Parathyroid adenoma (tissue), 2 donors: ENCODE data around the gene TADA2B.

Experiments
- H2AFZ ChIP-seq: fragments of 300-600 bp; sonication (generic); one replicate; pipeline ENCODE4 v1.7.0; 2017; ENCODE audit warnings: antibody characterized with exemption, mild to moderate bottlenecking
- H3K27ac ChIP-seq: fragments of 300-600 bp; sonication (generic); one replicate; pipeline ENCODE4 v1.7.0; 2017
- H3K27me3 ChIP-seq: fragments of 300-600 bp; sonication (generic); one replicate; pipeline ENCODE4 v1.7.0; 2017; ENCODE audit warnings: low read length; ENCODE audit not compliant: control insufficient read depth, insufficient read depth
- H3K36me3 ChIP-seq: fragments of 300-600 bp; sonication (generic); one replicate; pipeline ENCODE4 v1.7.0; 2017; ENCODE audit warnings: low read length; ENCODE audit not compliant: control insufficient read depth, insufficient read depth
- H3K4me1 ChIP-seq: fragments of 300-600 bp; sonication (generic); one replicate; pipeline ENCODE4 v1.7.0; 2017; ENCODE audit warnings: control low read depth
- H3K4me2 ChIP-seq: fragments of 300-600 bp; sonication (generic); one replicate; pipeline ENCODE4 v1.7.0; 2017; ENCODE audit warnings: low read length
- H3K4me3 ChIP-seq: fragments of 300-600 bp; sonication (generic); one replicate; pipeline ENCODE4 v1.7.0; 2017; ENCODE audit warnings: low read depth, low read length
- H3K79me2 ChIP-seq: fragments of 300-600 bp; sonication (generic); one replicate; pipeline ENCODE4 v1.7.0; 2017; ENCODE audit warnings: control low read depth
- H3K9ac ChIP-seq: fragments of 300-600 bp; sonication (generic); one replicate; pipeline ENCODE4 v1.7.0; 2017; ENCODE audit warnings: mild to moderate bottlenecking
- H3K9me3 ChIP-seq: fragments of 300-600 bp; sonication (generic); one replicate; pipeline ENCODE4 v1.7.0; 2017; ENCODE audit warnings: low read length; ENCODE audit not compliant: control insufficient read depth
- TF ChIP-seq, protein P1 (sequence below): fragments of 300-600 bp; sonication (generic); IDR thresholded peaks from one replicate; pipeline ENCODE4 v1.7.0; 2017; ENCODE audit warnings: antibody characterized with exemption, mild to moderate bottlenecking
- donor health status: primary hyperparathyroidism.

TADA2B gene, protein sequence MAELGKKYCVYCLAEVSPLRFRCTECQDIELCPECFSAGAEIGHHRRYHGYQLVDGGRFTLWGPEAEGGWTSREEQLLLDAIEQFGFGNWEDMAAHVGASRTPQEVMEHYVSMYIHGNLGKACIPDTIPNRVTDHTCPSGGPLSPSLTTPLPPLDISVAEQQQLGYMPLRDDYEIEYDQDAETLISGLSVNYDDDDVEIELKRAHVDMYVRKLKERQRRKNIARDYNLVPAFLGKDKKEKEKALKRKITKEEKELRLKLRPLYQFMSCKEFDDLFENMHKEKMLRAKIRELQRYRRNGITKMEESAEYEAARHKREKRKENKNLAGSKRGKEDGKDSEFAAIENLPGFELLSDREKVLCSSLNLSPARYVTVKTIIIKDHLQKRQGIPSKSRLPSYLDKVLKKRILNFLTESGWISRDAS

DNA sequence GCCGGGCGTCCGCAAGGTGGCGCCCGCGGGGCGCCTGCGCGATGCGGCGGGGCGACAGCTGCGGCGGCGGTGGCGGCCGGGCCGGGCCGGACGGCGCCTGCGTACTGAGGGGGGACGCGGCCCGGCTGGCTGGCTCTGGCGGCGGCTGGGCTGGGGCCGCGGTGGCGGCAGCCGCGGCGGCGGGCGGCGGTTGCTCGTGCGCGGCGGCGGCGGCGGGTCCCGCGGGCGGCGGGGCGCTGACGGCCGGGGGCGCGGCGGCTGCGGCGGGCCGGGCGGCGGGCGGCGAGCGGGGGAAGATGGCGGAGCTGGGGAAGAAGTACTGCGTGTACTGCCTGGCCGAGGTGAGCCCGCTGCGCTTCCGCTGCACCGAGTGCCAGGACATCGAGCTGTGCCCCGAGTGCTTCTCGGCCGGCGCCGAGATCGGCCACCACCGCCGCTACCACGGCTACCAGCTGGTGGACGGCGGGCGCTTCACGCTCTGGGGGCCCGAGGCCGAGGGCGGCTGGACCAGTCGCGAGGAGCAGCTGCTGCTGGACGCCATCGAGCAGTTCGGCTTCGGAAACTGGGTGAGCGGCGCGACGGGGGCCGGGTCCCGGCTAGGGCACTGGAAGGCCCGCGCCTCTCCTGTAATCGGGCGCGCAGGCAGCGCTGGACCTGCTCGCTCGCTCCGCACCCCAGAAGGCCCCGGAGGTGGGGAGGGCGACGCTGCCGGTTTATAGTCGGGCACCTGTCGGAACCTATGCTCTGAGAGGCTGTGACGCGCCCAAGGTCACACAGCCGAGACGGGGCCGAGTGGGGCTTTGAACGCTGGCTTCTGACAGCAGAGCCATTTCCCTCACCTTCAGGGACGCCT is at the start of gene TADA2B:
Gene TADA2B (plus strand): TSS at position 89 of the 853 bp plus-strand sequence. CDS start 208 bp downstream, at position 297.
- H3K27ac ChIP-seq = peak within 1 kb of the TSS; percentile 64
- peak within 1 kb of the TSS; percentile 81 for H3K4me3 ChIP-seq
- H3K79me2 ChIP-seq = peaks cover 43% of the 10 kb centered on the region
- no peaks in the 10 kb centered on the region for H3K9me3 ChIP-seq
- peak within 1 kb of the TSS; percentile 87 for H3K4me2 ChIP-seq
- no peaks in the 10 kb centered on the region for H3K27me3 ChIP-seq
- no peaks in the 10 kb centered on the region for H3K36me3 ChIP-seq
- TF ChIP-seq, protein P1, sequence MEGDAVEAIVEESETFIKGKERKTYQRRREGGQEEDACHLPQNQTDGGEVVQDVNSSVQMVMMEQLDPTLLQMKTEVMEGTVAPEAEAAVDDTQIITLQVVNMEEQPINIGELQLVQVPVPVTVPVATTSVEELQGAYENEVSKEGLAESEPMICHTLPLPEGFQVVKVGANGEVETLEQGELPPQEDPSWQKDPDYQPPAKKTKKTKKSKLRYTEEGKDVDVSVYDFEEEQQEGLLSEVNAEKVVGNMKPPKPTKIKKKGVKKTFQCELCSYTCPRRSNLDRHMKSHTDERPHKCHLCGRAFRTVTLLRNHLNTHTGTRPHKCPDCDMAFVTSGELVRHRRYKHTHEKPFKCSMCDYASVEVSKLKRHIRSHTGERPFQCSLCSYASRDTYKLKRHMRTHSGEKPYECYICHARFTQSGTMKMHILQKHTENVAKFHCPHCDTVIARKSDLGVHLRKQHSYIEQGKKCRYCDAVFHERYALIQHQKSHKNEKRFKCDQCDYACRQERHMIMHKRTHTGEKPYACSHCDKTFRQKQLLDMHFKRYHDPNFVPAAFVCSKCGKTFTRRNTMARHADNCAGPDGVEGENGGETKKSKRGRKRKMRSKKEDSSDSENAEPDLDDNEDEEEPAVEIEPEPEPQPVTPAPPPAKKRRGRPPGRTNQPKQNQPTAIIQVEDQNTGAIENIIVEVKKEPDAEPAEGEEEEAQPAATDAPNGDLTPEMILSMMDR = no peak
- H3K9ac ChIP-seq = peak within 1 kb of the TSS; percentile 46
- peak within 1 kb of the TSS; percentile 96 for H2AFZ ChIP-seq
- H3K4me1 ChIP-seq = peaks cover 10% of the 10 kb centered on the region

DNA sequence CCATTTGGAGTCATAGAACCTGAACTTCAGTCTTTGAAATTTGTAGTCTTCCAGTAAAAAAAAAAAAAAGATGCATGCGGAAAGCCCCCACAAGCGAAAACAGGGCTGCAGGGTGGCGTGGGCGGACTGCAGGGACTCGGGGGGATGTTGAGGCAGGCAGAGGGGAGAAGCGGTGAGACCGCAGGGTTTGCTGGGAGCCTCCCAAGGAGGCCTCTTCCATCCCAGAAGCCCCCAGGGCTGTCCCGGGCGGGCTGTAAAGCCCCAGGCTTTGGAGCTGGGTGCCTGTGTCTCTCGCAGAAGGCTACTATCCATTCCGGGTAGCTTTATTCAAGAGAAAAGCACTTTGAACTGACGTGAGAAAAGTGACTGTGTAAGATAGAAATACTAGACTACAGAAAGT is 46.7 kb upstream of the TADA2B start:
- no peak overlapping the region for H3K4me2 ChIP-seq
- no peak overlapping the region for H3K9ac ChIP-seq
- H3K4me1 ChIP-seq = peaks cover 8% of the 10 kb centered on the region
- TF ChIP-seq, protein P1 = no peak
- no peaks in the 10 kb centered on the region for H3K36me3 ChIP-seq
- no peak overlapping the region for H3K27ac ChIP-seq
- H3K4me3 ChIP-seq = no peak overlapping the region
- H3K9me3 ChIP-seq = no peaks in the 10 kb centered on the region
- no peaks in the 10 kb centered on the region for H3K79me2 ChIP-seq
- H2AFZ ChIP-seq = no peak overlapping the region
- no peaks in the 10 kb centered on the region for H3K27me3 ChIP-seq

DNA sequence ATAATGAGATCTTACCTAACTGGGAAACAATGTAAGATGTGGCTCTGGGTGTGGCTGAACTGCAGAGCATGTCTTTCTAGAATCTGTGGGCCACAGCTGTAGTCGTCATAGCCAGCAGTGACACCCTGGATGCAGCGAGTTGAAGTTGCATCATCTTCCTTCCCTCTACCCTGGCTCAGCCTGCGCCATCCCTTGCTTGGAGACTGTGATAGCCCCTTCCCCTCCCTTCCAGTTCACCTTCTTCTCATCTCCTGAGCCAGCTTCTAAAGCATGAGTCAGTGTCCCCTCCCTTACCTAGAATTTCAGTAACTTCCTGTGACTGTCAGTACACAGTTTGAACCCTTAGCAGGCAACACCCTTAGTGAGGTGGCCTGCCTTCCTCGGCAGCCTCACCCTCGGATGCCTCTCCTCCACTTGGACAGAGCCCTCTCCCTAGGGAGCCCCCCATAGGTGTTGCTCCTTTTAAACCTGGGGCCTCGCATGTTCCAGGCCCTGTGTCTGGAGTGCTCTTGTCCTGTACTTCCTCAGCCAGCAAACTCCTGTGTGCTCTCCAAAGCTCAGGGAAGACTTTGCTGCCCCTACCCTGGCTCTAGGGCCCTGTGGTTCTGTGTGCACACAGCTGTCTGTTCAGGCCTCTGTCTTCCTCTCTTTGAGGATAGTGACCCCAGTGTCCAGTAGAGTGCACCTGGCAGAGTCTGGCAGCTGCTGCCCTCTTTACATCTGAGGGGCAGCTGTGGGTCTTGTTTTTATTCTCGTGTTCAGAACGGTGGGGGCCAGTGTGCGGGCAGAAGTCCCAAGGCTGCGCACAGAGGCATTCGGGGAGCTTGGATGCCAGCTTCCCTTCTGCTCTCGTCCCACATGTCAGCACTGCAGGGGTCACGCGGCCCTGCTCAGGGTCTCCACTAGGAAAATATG is 43.7 kb upstream of the TADA2B start:
- Histone ChIP-seq H3K9me3 (no peaks in the 10 kb centered on the region), H3K27ac (no peak overlapping the region), H3K4me2 (no peak overlapping the region), H3K36me3 (no peaks in the 10 kb centered on the region), H3K79me2 (no peaks in the 10 kb centered on the region), H3K9ac (no peak overlapping the region), H3K27me3 (no peaks in the 10 kb centered on the region), H3K4me1 (no peaks in the 10 kb centered on the region), H2AFZ (no peak overlapping the region), H3K4me3 (no peak overlapping the region)
- TF ChIP-seq, protein P1 = no peak

DNA sequence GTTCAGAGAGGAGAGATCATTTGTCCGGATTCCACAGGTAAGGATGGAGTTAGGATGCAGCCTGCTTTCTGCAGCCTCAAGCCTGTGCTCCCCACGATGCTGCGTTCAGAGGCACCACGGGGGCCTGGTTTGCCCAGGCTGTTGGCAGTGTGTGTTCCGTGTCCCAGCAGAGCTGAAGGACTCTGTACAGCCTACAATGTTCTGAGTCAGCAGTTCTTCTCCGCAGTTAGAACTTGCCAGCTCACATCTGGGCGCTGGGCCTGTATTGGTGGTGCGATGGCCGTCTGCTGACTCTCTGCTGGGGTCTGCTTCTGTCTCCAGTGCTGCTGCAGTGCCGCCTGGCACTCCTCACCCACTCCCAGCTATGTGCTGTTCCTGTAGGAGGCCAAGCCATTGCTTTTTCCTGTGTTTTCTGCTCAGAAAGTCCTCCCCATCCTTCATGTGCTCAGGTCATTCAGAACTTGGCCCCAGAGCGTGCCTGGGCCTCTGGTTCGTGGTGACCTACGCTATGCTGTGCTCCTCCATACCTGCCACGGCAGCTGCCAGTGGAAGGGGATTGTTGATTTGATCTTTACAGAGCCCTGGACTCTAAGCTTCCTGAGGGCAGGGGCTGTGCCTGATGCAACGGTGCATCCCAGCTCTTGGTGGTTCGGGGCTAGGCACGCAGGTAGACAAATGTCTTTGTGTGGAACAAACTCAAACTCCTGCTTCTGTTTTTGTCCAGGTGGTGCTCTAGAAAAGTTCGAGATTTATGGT is 42.6 kb upstream of the TADA2B start:
- Histone ChIP-seq H3K9ac (no peak overlapping the region), H3K79me2 (no peaks in the 10 kb centered on the region), H3K4me2 (no peak overlapping the region), H3K27ac (no peak overlapping the region), H3K9me3 (no peaks in the 10 kb centered on the region), H3K27me3 (no peaks in the 10 kb centered on the region), H2AFZ (no peak overlapping the region), H3K4me3 (no peak overlapping the region), H3K4me1 (no peaks in the 10 kb centered on the region), H3K36me3 (no peaks in the 10 kb centered on the region)
- TF ChIP-seq, protein P1 = no peak
